Gastrocnemius medialis (tissue), 4 donors: Measurements from ENCODE around the gene THADA.

Source experiments
- CTCF ChIP-seq, 5 experiments: fragments of 450-650 bp in 3 of 5; fragments of 200-600 bp in 2 of 5; sonication (generic) in 2 of 5; IDR thresholded peaks in 4 of 5; conservative IDR thresholded peaks in 1 of 5; 1 replicate in 4 of 5; 2 replicates in 1 of 5; pipeline ENCODE4 v1.5.1; 2016 to 2019; ENCODE audit warnings: antibody characterized with exemption in 5 of 5, mild to moderate bottlenecking in 3 of 5, moderate library complexity in 3 of 5
- POLR2A ChIP-seq, 2 donors: fragments of 450-650 bp; IDR thresholded peaks; one replicate each; pipeline ENCODE4 v1.6.1; 2017; ENCODE audit warnings: antibody characterized with exemption in 2 of 2, mild to moderate bottlenecking in 2 of 2, moderate library complexity in 2 of 2

- TF ChIP-seq CTCF (IDR thresholded peaks at IDR 0.05 in 4 of 5, conservative IDR thresholded peaks at IDR 0.05 in 1 of 5): no peak
- no peak for TF ChIP-seq POLR2A (IDR thresholded peaks at IDR 0.05)
Observed at GRCh38 chr2:43183743-43184142, 412.1 kb downstream of the THADA start.
